ENCODE data around the gene RNF144B. TPM values are rescaled to one million over a fixed set of nuclear protein-coding genes. Genes with fewer than 3 reads are reported as not detected.

Gene RNF144B
- total RNA-seq, 1 experiment from 2014 or later, result 2.3 TPM

DNA sequence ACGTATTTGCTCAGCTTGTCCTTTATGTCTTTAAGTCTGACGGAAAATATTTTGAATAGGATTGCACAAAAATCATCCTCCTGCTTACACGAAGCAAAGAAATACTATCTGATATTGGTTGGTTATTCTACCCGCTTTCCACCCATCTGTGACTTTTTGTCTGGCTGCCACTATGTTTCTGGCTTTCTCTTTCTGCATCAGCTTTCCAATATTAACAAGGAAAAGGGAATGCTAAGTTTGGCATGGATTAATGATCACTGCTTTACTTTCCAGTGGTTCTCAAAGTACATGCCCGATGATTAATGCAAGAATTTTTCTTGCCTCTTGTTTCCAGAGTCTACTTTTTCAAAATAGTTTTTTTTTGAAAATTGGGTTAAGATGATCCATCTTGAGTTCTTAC lies 57.0 kb downstream of the RNF144B start:
- H2BK120ac ChIP-seq (ENCODE audit: low read depth, low read length, poor library complexity, severe bottlenecking), result no peak overlapping the region
- no peaks in the 10 kb centered on the region for H3K4me1 ChIP-seq (ENCODE audit: insufficient read depth, low read length)
- no peak overlapping the region for H4K5ac ChIP-seq (ENCODE audit: insufficient read length, low read depth, low read length)
- H3T11ph ChIP-seq (ENCODE audit: low read length), result no peak overlapping the region
- H3K4me2 ChIP-seq (ENCODE audit: insufficient read depth, insufficient read length, low read length), result no peak overlapping the region
- no peak overlapping the region for H3K4ac ChIP-seq (ENCODE audit: low read depth, low read length)
- no peaks in the 10 kb centered on the region for H3K79me1 ChIP-seq (ENCODE audit: insufficient read depth, low read depth, low read length, poor library complexity, severe bottlenecking)
- no peak overlapping the region for H2AFZ ChIP-seq (ENCODE audit: low read length)
- H3K56ac ChIP-seq (ENCODE audit: insufficient read length, low read depth, low read length), result no peak overlapping the region
- H3K27ac Mint-ChIP-seq, result no peak overlapping the region
- no peak overlapping the region for H2BK20ac ChIP-seq (ENCODE audit: low read depth, low read length, poor library complexity, severe bottlenecking)
- WGBS (ENCODE audit: extremely low coverage, insufficient read length, low lambda C conversion rate), result no CpG with 5 or more reads among the region's 5 CpGs
- H2BK5ac ChIP-seq (ENCODE audit: insufficient read length, low read length), result no peak overlapping the region
- H3K79me2 ChIP-seq (ENCODE audit: insufficient read depth, low read length), result no peaks in the 10 kb centered on the region
- H2BK12ac ChIP-seq (ENCODE audit: insufficient read length, low read depth, low read length), result no peak overlapping the region
- no peaks in the 10 kb centered on the region for H4K20me1 ChIP-seq (ENCODE audit: control insufficient read depth, insufficient read depth, insufficient read length)
- H3K4me3 Mint-ChIP-seq, result no peak overlapping the region
- H3K9me3 ChIP-seq (ENCODE audit: control insufficient read depth, low read depth, low read length), result no peaks in the 10 kb centered on the region
- no peak overlapping the region for H2AK5ac ChIP-seq (ENCODE audit: insufficient read length, low read length)
- H3K9me3 Mint-ChIP-seq, result no peaks in the 10 kb centered on the region
- no peaks in the 10 kb centered on the region for H3K4me1 Mint-ChIP-seq
- no peak overlapping the region for H3K23ac ChIP-seq (ENCODE audit: insufficient read length, low read depth, low read length)
- TF ChIP-seq, protein P1, sequence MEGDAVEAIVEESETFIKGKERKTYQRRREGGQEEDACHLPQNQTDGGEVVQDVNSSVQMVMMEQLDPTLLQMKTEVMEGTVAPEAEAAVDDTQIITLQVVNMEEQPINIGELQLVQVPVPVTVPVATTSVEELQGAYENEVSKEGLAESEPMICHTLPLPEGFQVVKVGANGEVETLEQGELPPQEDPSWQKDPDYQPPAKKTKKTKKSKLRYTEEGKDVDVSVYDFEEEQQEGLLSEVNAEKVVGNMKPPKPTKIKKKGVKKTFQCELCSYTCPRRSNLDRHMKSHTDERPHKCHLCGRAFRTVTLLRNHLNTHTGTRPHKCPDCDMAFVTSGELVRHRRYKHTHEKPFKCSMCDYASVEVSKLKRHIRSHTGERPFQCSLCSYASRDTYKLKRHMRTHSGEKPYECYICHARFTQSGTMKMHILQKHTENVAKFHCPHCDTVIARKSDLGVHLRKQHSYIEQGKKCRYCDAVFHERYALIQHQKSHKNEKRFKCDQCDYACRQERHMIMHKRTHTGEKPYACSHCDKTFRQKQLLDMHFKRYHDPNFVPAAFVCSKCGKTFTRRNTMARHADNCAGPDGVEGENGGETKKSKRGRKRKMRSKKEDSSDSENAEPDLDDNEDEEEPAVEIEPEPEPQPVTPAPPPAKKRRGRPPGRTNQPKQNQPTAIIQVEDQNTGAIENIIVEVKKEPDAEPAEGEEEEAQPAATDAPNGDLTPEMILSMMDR (conservative IDR thresholded peaks at IDR 0.05), result no peak
- H3K27me3 ChIP-seq (ENCODE audit: insufficient read depth, low read length), result no peaks in the 10 kb centered on the region
- H3K23me2 ChIP-seq (ENCODE audit: insufficient read length, low read depth, low read length, poor library complexity, severe bottlenecking), result no peaks in the 10 kb centered on the region
- no peak overlapping the region for H3K9ac ChIP-seq (ENCODE audit: extremely low read depth, insufficient read length, low read length)
- H4K8ac ChIP-seq (replicated peaks; ENCODE audit: insufficient read length, low read depth, low read length), result no peak overlapping the region
- no peak overlapping the region for H3K27ac ChIP-seq (ENCODE audit: insufficient read length, low read depth, low read length)
- H2BK15ac ChIP-seq (ENCODE audit: low read depth, low read length), result no peak overlapping the region
- DNase-seq, result no peak
- H4K91ac ChIP-seq (ENCODE audit: insufficient read length, low read depth, low read length), result no peak overlapping the region
- no peak overlapping the region for H3K18ac ChIP-seq (ENCODE audit: insufficient read length, low read depth, low read length)
- H3K36me3 Mint-ChIP-seq (ENCODE audit: insufficient read depth in 1 of 3, low read depth in 3 of 3), result no peaks in the 10 kb centered on the region
- H3K27me3 Mint-ChIP-seq (ENCODE audit: low read depth), result no peaks in the 10 kb centered on the region
- H3K14ac ChIP-seq (ENCODE audit: insufficient read depth, low read length), result no peak overlapping the region

Data from H9 (cell line).